Spleen (tissue), 7 donors: ENCODE measurements around the gene ARF3.
A peak's percentile ranks its signal among the peaks of the same experiment; 100 is the strongest.

Experiments
- POLR2AphosphoS5 ChIP-seq, 3 donors: sonication (generic); formaldehyde crosslinking; IDR thresholded peaks; one replicate each; pipeline ENCODE4 v1.5.1; 2017; ENCODE audit warnings: antibody characterized with exemption in 3 of 3
- TF ChIP-seq, protein P1 (sequence below), 11 experiments: fragments of 200-600 bp in 7 of 11; fragments of 450-650 bp in 4 of 11; sonication (generic) in 4 of 11; IDR thresholded peaks in 8 of 11; conservative IDR thresholded peaks in 3 of 11; 1 replicate in 7 of 11; 2 replicates in 4 of 11; pipeline versions ENCODE4 v1.4.0 to v1.8.0; 2016 to 2021; ENCODE audit warnings: antibody characterized with exemption in 11 of 11, inconsistent platforms in 4 of 11, mild to moderate bottlenecking in 1 of 11
- donor health status: DM: no; HTN: no; CAD: no; lungs with moderate emphysema.
- donor health status: DM: no; HTN: no; CAD: no.
- donor health status: DM: no; HTN: no; CAD: no.

GRCh38 chr12:48936379-48936979, 20.8 kb downstream of the ARF3 start:
- TF ChIP-seq, protein P1, sequence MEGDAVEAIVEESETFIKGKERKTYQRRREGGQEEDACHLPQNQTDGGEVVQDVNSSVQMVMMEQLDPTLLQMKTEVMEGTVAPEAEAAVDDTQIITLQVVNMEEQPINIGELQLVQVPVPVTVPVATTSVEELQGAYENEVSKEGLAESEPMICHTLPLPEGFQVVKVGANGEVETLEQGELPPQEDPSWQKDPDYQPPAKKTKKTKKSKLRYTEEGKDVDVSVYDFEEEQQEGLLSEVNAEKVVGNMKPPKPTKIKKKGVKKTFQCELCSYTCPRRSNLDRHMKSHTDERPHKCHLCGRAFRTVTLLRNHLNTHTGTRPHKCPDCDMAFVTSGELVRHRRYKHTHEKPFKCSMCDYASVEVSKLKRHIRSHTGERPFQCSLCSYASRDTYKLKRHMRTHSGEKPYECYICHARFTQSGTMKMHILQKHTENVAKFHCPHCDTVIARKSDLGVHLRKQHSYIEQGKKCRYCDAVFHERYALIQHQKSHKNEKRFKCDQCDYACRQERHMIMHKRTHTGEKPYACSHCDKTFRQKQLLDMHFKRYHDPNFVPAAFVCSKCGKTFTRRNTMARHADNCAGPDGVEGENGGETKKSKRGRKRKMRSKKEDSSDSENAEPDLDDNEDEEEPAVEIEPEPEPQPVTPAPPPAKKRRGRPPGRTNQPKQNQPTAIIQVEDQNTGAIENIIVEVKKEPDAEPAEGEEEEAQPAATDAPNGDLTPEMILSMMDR (IDR thresholded peaks at IDR 0.05 in 8 of 11, conservative IDR thresholded peaks at IDR 0.05 in 3 of 11), result peak; percentile 68 to 94 (median 88)
- TF ChIP-seq POLR2AphosphoS5 (IDR thresholded peaks at IDR 0.05), result no peak
